SK-N-SH treated with all-trans-retinoic acid at 6 μM for 48 hours (cell line): Measurements from ENCODE around the gene TRAM1L1.

Experiments used
- ATAC-seq: fragments of 200-7000 bp; cut with Tn5 transposase; 3 replicates; pipeline ENCODE4 v1.9.1; 2020; ENCODE audit warnings: mild to moderate bottlenecking, moderate library complexity
- ARNTL ChIP-seq: fragments of 450-650 bp; formaldehyde crosslinking; IDR thresholded peaks from 2 replicates; pipeline ENCODE4 v1.5.0; 2020; ENCODE audit warnings: low read depth, mild to moderate bottlenecking, moderate library complexity, borderline replicate concordance
- CREB5 ChIP-seq: fragments of 250-450 bp; sonication (Bioruptor Pico); IDR thresholded peaks from 2 replicates; pipeline ENCODE4 v1.5.1; 2020; ENCODE audit warnings: low read depth, mild to moderate bottlenecking, moderate library complexity
- CSDC2 ChIP-seq: fragments of 250-450 bp; sonication (Bioruptor Pico); IDR thresholded peaks from 2 replicates; pipeline ENCODE4 v1.5.0; 2020; ENCODE audit warnings: mild to moderate bottlenecking, moderate library complexity
- ESRRG ChIP-seq: fragments of 250-450 bp; sonication (Bioruptor Pico); IDR thresholded peaks from 2 replicates; pipeline ENCODE4 v1.6.1; 2021; ENCODE audit warnings: mild to moderate bottlenecking
- GLIS3 ChIP-seq: fragments of 250-450 bp; sonication (Bioruptor Pico); IDR thresholded peaks from 2 replicates; pipeline ENCODE4 v1.5.0; 2020; ENCODE audit warnings: mild to moderate bottlenecking, moderate library complexity
- ISL1 ChIP-seq: fragments of 250-450 bp; sonication (Bioruptor Pico); IDR thresholded peaks from 2 replicates; pipeline ENCODE4 v2.1.2; 2022; ENCODE audit warnings: mild to moderate bottlenecking, moderate library complexity
- OSR1 ChIP-seq: fragments of 250-450 bp; sonication (Bioruptor Pico); IDR thresholded peaks from 2 replicates; pipeline ENCODE4 v1.8.0; 2022; ENCODE audit warnings: moderate library complexity, mild to moderate bottlenecking, inconsistent platforms
- PPARA ChIP-seq: fragments of 250-450 bp; sonication (Bioruptor Pico); IDR thresholded peaks from 2 replicates; pipeline ENCODE4 v1.5.0; 2020; ENCODE audit warnings: mild to moderate bottlenecking, borderline replicate concordance
- RARB ChIP-seq: fragments of 250-450 bp; sonication (Bioruptor Pico); IDR thresholded peaks from 2 replicates; pipeline ENCODE4 v1.8.0; 2021; ENCODE audit warnings: mild to moderate bottlenecking, moderate library complexity
- SNAI2 ChIP-seq: fragments of 250-450 bp; sonication (Bioruptor Pico); IDR thresholded peaks from 2 replicates; pipeline ENCODE4 v1.5.0; 2020; ENCODE audit warnings: mild to moderate bottlenecking, moderate library complexity
- TCF4 ChIP-seq: fragments of 250-450 bp; sonication (Bioruptor Pico); IDR thresholded peaks from 2 replicates; pipeline ENCODE4 v1.8.0; 2021; ENCODE audit warnings: mild to moderate bottlenecking, moderate library complexity, borderline replicate concordance
- ZC3H10 ChIP-seq: fragments of 250-450 bp; sonication (Bioruptor Pico); IDR thresholded peaks from 2 replicates; pipeline ENCODE4 v1.5.1; 2021; ENCODE audit warnings: mild to moderate bottlenecking, moderate library complexity
- ZFP3 ChIP-seq: fragments of 250-450 bp; sonication (Bioruptor Pico); IDR thresholded peaks from 2 replicates; pipeline ENCODE4 v1.5.0; 2020; ENCODE audit warnings: mild to moderate bottlenecking, moderate library complexity
- ZFP30 ChIP-seq: fragments of 450-650 bp; formaldehyde crosslinking; IDR thresholded peaks from 2 replicates; pipeline ENCODE4 v1.5.0; 2022; ENCODE audit warnings: mild to moderate bottlenecking, moderate library complexity
- ZNF565 ChIP-seq: fragments of 450-650 bp; formaldehyde crosslinking; conservative IDR thresholded peaks from 2 replicates; pipeline ENCODE4 v1.5.0; 2020; ENCODE audit warnings: low read depth, mild to moderate bottlenecking, moderate library complexity
- ZNF70 ChIP-seq: fragments of 450-650 bp; formaldehyde crosslinking; IDR thresholded peaks from 2 replicates; pipeline ENCODE4 v1.5.0; 2020; ENCODE audit warnings: mild to moderate bottlenecking, moderate library complexity
- ZNF8 ChIP-seq: fragments of 450-650 bp; formaldehyde crosslinking; IDR thresholded peaks from 2 replicates; pipeline ENCODE4 v1.5.0; 2020; ENCODE audit warnings: mild to moderate bottlenecking, moderate library complexity
- TF ChIP-seq, protein P1 (sequence below): fragments of 250-450 bp; sonication (Bioruptor Pico); IDR thresholded peaks from 2 replicates; pipeline ENCODE4 v1.8.0; 2020; ENCODE audit warnings: mild to moderate bottlenecking, moderate library complexity, borderline replicate concordance
- TF ChIP-seq, protein P2 (sequence below): fragments of 250-450 bp; sonication (Bioruptor Pico); IDR thresholded peaks from 2 replicates; pipeline ENCODE4 v1.8.0; 2021; ENCODE audit warnings: low read depth, mild to moderate bottlenecking, moderate library complexity, borderline replicate concordance
- TF ChIP-seq, protein P3 (sequence below): fragments of 250-450 bp; sonication (Bioruptor Pico); IDR thresholded peaks from 2 replicates; pipeline ENCODE4 v1.5.0; 2020; ENCODE audit warnings: mild to moderate bottlenecking, moderate library complexity

The TRAM1L1 gene

DNA sequence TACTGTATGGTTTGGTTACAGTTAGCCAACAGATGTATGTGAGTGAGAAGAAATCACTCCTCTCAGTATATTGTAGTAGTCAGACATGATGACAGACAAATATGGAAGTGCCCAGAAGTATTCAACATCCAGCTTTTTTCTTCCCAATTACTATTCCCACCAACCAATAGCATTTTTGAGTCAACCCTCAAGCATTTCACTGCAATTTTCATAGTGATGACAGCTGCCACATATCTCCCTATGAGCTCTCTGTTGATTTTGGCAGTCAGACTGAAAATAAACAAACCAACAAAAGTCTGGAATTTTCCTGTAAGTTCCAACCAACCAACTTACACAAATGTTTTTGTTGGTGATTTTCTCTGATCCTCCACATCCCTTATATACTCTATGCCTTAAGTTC, 8.2 kb upstream of the TRAM1L1 start:
- no peak for ATAC-seq
- TF ChIP-seq, protein P1, sequence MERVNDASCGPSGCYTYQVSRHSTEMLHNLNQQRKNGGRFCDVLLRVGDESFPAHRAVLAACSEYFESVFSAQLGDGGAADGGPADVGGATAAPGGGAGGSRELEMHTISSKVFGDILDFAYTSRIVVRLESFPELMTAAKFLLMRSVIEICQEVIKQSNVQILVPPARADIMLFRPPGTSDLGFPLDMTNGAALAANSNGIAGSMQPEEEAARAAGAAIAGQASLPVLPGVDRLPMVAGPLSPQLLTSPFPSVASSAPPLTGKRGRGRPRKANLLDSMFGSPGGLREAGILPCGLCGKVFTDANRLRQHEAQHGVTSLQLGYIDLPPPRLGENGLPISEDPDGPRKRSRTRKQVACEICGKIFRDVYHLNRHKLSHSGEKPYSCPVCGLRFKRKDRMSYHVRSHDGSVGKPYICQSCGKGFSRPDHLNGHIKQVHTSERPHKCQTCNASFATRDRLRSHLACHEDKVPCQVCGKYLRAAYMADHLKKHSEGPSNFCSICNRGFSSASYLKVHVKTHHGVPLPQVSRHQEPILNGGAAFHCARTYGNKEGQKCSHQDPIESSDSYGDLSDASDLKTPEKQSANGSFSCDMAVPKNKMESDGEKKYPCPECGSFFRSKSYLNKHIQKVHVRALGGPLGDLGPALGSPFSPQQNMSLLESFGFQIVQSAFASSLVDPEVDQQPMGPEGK (CRISPR knock-in tag) = no peak
- TF ChIP-seq ZFP3 (no peak), GLIS3 (no peak), ZNF70 (no peak), OSR1 (CRISPR knock-in tag) (no peak), SNAI2 (CRISPR knock-in tag) (no peak), ARNTL (CRISPR knock-in tag) (no peak), ESRRG (CRISPR knock-in tag) (no peak), ZNF8 (CRISPR knock-in tag) (no peak), ZFP30 (no peak), CREB5 (no peak)
- TF ChIP-seq, protein P2, sequence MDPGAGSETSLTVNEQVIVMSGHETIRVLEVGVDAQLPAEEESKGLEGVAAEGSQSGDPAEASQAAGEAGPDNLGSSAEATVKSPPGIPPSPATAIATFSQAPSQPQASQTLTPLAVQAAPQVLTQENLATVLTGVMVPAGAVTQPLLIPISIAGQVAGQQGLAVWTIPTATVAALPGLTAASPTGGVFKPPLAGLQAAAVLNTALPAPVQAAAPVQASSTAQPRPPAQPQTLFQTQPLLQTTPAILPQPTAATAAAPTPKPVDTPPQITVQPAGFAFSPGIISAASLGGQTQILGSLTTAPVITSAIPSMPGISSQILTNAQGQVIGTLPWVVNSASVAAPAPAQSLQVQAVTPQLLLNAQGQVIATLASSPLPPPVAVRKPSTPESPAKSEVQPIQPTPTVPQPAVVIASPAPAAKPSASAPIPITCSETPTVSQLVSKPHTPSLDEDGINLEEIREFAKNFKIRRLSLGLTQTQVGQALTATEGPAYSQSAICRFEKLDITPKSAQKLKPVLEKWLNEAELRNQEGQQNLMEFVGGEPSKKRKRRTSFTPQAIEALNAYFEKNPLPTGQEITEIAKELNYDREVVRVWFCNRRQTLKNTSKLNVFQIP (CRISPR knock-in tag) = no peak

DNA sequence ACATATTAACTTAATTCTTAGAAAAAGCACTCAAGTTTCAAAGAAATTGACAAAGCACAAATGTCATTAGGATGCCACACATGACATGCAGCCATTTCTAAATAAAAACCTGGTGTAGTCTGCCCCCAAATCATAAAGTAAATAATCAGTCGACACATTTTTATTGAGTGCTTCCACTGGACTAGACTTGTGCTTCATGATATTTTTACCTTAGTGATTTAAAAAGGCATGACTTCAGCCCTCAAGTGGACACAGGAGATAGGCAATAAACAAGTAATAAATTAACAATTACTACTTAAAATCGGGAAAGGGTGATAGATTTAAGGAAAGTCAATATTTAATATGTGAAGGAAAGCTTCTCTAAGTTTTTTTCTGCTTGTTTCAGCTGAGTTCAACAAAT, 7.6 kb downstream of the TRAM1L1 start:
- ATAC-seq = no peak
- no peak for TF ChIP-seq ZFP30
- no peak for TF ChIP-seq RARB (CRISPR knock-in tag)
- TF ChIP-seq ARNTL (CRISPR knock-in tag) = no peak
- no peak for TF ChIP-seq ESRRG (CRISPR knock-in tag)
- no peak for TF ChIP-seq GLIS3
- TF ChIP-seq, protein P1 (CRISPR knock-in tag) = no peak
- TF ChIP-seq ZC3H10 = no peak
- TF ChIP-seq PPARA (CRISPR knock-in tag) = no peak
- no peak for TF ChIP-seq TCF4 (CRISPR knock-in tag)
- TF ChIP-seq ZFP3 = no peak
- TF ChIP-seq, protein P3, sequence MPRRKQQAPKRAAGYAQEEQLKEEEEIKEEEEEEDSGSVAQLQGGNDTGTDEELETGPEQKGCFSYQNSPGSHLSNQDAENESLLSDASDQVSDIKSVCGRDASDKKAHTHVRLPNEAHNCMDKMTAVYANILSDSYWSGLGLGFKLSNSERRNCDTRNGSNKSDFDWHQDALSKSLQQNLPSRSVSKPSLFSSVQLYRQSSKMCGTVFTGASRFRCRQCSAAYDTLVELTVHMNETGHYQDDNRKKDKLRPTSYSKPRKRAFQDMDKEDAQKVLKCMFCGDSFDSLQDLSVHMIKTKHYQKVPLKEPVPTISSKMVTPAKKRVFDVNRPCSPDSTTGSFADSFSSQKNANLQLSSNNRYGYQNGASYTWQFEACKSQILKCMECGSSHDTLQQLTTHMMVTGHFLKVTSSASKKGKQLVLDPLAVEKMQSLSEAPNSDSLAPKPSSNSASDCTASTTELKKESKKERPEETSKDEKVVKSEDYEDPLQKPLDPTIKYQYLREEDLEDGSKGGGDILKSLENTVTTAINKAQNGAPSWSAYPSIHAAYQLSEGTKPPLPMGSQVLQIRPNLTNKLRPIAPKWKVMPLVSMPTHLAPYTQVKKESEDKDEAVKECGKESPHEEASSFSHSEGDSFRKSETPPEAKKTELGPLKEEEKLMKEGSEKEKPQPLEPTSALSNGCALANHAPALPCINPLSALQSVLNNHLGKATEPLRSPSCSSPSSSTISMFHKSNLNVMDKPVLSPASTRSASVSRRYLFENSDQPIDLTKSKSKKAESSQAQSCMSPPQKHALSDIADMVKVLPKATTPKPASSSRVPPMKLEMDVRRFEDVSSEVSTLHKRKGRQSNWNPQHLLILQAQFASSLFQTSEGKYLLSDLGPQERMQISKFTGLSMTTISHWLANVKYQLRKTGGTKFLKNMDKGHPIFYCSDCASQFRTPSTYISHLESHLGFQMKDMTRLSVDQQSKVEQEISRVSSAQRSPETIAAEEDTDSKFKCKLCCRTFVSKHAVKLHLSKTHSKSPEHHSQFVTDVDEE = no peak
- TF ChIP-seq ISL1 (CRISPR knock-in tag) = no peak
- TF ChIP-seq ZNF565 (CRISPR knock-in tag) = no peak
- no peak for TF ChIP-seq CREB5

- ATAC-seq = no peak
- no peak for TF ChIP-seq ZFP30
- TF ChIP-seq GLIS3 = no peak
- no peak for TF ChIP-seq CSDC2
Observed at GRCh38 chr4:117068120-117068519, 17.3 kb downstream of the TRAM1L1 start.
